BLaER1 treated with 17β-estradiol and CSF1 and Interleukin-3, amounts not matched to agents 10 nM and 100 nM (cell line): Measurements from ENCODE around the gene TMC6.

Source experiments
- H3K27ac ChIP-seq, 11 experiments: shearing (Covaris generic); formaldehyde crosslinking; 2 replicates each; pipeline ENCODE4 v1.8.1; 2022
- H3K27me3 ChIP-seq, 11 experiments: shearing (Covaris generic); formaldehyde crosslinking; 2 replicates each; pipeline ENCODE4 v1.8.1; 2022
- H3K36me3 ChIP-seq, 11 experiments: shearing (Covaris generic); formaldehyde crosslinking; 2 replicates each; pipeline ENCODE4 v1.8.1; 2022
- H3K4me1 ChIP-seq, 10 experiments: shearing (Covaris generic); formaldehyde crosslinking; 2 replicates each; pipeline ENCODE4 v1.8.1; 2022
- H3K4me2 ChIP-seq, 11 experiments: shearing (Covaris generic); formaldehyde crosslinking; 2 replicates each; pipeline ENCODE4 v1.8.1; 2022
- H3K4me3 ChIP-seq, 10 experiments: shearing (Covaris generic); formaldehyde crosslinking; 2 replicates each; pipeline ENCODE4 v1.8.1; 2022
- H3K9ac ChIP-seq, 11 experiments: shearing (Covaris generic); formaldehyde crosslinking; 2 replicates each; pipeline ENCODE4 v1.8.1; 2022
- H3K9me3 ChIP-seq, 11 experiments: shearing (Covaris generic); formaldehyde crosslinking; replicated peaks in 1 of 11; 2 replicates each; pipeline ENCODE4 v1.8.1; 2022
- H4K20me1 ChIP-seq, 11 experiments: shearing (Covaris generic); formaldehyde crosslinking; 2 replicates each; pipeline ENCODE4 v1.8.1; 2022
- Cebpa-rat ChIP-seq, 11 experiments: shearing (Covaris generic); IDR thresholded peaks; 2 replicates each; pipeline ENCODE4 v1.8.1; 2022

The TMC6 gene

DNA sequence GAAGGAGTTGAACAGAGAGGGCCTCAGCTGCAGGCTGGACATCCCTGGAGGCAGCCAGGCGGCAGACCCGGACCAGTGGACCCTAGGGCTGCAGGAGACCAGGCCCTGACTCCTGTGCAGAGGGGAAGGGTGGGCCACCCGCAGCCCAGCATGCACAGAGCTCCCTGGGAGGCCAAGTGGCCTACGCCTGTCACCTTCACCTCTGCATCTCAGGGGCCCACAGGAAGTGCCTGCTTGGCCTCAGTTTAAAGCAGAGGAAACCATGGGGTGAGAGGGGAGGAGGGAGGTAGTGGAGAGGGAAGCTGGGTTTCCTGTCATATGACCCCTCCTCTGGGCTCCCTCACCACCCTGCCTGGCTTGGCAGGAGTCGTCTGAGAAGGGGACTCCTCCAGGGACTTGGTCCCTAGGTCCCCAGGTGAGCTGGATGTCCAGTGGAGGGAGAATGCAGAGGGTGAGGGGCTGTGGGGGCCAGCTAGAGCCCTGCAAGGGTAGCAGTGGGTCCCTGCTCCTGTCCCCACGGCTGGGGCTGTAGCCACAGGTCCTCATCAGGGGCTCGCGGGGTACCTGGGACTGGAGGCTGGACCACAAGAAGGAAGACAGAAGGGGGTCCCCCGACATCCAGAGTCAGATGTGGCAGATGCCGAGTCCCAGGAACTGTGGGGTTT is 2.0 kb upstream of the TMC6 start, which contains the start of gene TMC8:
TSS of gene TMC8 (plus strand) at position 335 of the 665 bp plus-strand sequence. CDS start 818 bp downstream, outside the sequence.
- peaks cover 0 to 54% (median 33%) of the 10 kb centered on the region in 11 experiments; a peak in 17 of 22 replicates for H4K20me1 ChIP-seq
- H3K27me3 ChIP-seq, result no peaks in the 10 kb centered on the region
- H3K9ac ChIP-seq, result peak within 1 kb of the TSS; percentile 70 to 95 (median 89)
- H3K4me3 ChIP-seq, result peak within 1 kb of the TSS; percentile 60 to 94 (median 83)
- peak within 1 kb of the TSS; percentile 61 to 95 (median 89) for H3K27ac ChIP-seq
- H3K4me1 ChIP-seq, result peaks cover 74 to 93% (median 84%) of the 10 kb centered on the region in 10 experiments
- peaks cover 9 to 41% (median 20%) of the 10 kb centered on the region in 11 experiments; a peak in 21 of 22 replicates for H3K36me3 ChIP-seq
- H3K9me3 ChIP-seq, result no peaks in the 10 kb centered on the region
- no peak for TF ChIP-seq Cebpa-rat (IDR thresholded peaks at IDR 0.05)
- H3K4me2 ChIP-seq, result peak within 1 kb of the TSS; percentile 94 to 100 (median 99)

DNA sequence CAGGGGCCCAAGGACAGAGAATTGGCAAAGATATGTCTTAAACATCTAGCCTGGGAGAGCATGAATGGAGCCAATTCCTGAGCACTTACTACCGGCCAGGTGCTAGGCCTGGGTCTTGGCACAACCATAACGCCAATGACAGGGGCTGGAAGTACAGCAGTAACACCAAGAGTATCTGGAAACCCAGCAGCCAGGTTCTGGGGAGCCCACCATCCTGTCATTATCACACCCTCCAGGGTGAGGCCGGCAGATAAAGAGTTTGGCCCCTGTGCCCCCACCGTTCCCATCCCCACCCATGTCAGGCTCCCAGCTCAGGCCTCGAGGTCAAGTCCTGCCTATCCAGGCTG is 1.5 kb upstream of the TMC6 start:
- Histone ChIP-seq H3K27me3 (no peaks in the 10 kb centered on the region), H4K20me1 (peaks cover 0 to 54% (median 30%) of the 10 kb centered on the region in 11 experiments; a peak in 17 of 22 replicates), H3K4me1 (peaks cover 74 to 93% (median 85%) of the 10 kb centered on the region in 10 experiments), H3K4me3 (peak overlapping the region; percentile 60 to 92 (median 74); a peak in 18 of 20 replicates), H3K4me2 (peak overlapping the region; percentile 94 to 100 (median 99)), H3K36me3 (peaks cover 6 to 41% (median 19%) of the 10 kb centered on the region in 11 experiments; a peak in 21 of 22 replicates), H3K27ac (peak overlapping the region; percentile 45 to 95 (median 89); a peak in 21 of 22 replicates), H3K9ac (peak overlapping the region; percentile 70 to 95 (median 89)), H3K9me3 (no peaks in the 10 kb centered on the region)
- no peak for TF ChIP-seq Cebpa-rat (IDR thresholded peaks at IDR 0.05)

DNA sequence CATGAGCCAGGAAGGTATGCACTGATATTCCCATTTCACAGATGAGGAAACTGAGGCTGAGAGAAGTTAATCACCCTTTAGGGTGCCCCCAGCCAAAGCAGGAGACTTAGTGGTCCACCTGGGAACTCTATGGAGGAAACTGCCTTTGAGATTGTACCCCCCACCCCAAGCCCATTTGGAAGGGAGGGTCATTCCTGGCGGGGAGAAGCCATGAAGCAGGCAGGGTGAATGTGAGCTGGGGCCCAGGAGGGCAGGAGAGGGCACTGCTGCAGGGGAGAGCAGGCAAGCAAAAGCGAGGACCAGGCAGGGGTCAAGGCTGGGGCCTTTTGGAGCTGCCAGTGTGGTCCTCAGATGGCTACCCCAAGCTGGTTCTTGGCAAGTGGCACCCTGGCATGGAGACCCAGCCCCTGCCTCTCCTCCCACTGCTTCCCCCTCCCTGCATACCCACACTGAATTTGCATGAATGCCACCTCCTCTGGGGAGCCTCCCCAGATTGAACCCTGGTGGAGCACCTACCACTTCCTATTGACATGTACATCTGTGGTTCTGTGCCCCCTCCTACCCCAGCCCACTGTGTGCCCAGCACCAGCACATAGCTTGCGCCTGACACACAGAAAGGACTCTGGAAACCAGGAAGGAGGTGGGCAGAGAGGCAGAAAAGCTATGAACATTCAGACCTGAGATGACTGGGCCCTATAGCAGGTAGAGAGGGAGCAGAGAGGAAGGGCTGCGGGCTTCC is 965 bp upstream of the TMC6 start:
- TF ChIP-seq Cebpa-rat (IDR thresholded peaks at IDR 0.05), result no peak
- Histone ChIP-seq H3K4me1 (peaks cover 74 to 93% (median 85%) of the 10 kb centered on the region in 10 experiments), H3K27ac (peak overlapping the region; percentile 45 to 95 (median 89); a peak in 21 of 22 replicates), H3K36me3 (peaks cover under 1 to 41% (median 14%) of the 10 kb centered on the region in 11 experiments; a peak in 19 of 22 replicates), H3K4me2 (peak overlapping the region; percentile 94 to 100 (median 99)), H3K9me3 (no peaks in the 10 kb centered on the region), H3K9ac (peak overlapping the region; percentile 70 to 95 (median 89); a peak in 21 of 22 replicates), H3K4me3 (peak overlapping the region; percentile 70 to 94 (median 88); a peak in 15 of 20 replicates), H3K27me3 (no peaks in the 10 kb centered on the region), H4K20me1 (peaks cover 0 to 54% (median 25%) of the 10 kb centered on the region in 11 experiments; a peak in 17 of 22 replicates)

DNA sequence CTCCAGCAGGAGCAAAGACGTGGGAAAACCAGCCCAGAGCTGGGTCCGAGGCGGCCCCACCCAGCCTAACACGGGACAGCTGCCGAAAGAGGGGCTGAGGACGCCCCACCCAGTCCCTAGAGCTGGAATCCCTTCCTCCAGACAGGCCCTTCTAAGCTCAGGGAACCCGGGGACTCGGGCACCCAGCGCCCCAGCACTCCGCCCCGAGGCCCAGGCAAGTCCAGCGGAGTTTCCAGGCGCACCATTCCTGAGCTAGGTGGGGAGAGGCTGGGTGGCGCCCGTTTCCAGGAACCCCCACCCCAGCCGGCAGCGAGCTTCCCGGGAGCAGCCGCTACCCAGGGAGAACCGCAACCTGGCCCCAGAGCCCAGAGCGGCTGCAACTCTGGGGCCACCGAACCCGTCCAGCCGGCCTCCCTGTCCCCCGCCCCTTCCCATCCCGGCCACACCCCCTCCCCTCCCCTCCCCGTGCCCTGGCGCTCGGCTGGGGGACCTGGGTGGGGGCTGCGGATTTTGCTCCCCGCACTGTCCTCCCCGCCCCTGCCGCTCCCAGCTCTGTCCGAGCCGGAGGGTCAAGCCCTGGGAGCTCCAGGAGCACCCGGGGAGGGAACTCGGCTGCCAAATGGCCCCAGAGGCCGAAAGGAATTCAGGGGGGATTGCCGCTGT is 536 bp downstream of the TMC6 start:
- Histone ChIP-seq H3K27me3 (no peaks in the 10 kb centered on the region), H4K20me1 (peaks cover 10 to 54% (median 22%) of the 10 kb centered on the region in 11 experiments), H3K9ac (peak overlapping the region; percentile 84 to 95 (median 91)), H3K27ac (peak overlapping the region; percentile 85 to 95 (median 89)), H3K4me2 (peak overlapping the region; percentile 94 to 100 (median 99)), H3K4me1 (peaks cover 74 to 91% (median 84%) of the 10 kb centered on the region in 10 experiments), H3K9me3 (no peaks in the 10 kb centered on the region), H3K4me3 (peak overlapping the region; percentile 70 to 94 (median 88)), H3K36me3 (peaks cover 12 to 41% (median 25%) of the 10 kb centered on the region in 11 experiments)
- TF ChIP-seq Cebpa-rat (IDR thresholded peaks at IDR 0.05), result no peak

DNA sequence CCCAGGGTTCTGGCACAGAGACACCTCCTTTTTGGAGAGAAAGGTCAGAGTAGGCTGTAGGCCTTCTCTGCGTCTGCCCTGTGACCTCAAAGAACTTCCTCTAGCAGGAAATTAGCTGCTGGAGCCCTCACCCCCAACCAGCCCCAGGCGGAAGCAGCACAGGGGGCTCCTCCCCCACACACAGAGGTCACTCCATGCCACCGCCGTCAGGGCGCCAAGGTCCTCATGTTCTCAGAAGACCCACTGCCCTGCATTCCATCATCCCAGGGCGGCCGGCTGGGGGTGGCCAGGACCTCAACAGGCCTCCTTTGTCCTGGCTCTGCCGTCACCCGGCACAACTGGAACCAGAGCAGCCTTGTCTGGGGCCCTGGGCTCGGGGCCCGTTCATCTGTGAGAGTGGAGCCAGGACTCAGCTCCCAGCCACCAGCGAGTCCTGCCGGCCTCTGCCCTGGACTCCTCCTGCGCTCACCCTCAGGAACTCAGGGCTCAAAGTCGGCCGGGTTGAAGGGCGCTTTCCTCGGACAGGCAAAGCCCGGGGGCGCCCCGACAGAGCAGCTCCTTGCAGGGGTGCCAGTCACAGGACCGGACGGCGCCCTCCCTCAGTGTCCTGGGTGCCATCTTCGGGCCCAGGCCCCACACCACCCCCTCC is 1.2 kb downstream of the TMC6 start:
- Histone ChIP-seq H3K4me1 (peaks cover 74 to 91% (median 84%) of the 10 kb centered on the region in 10 experiments), H3K36me3 (peaks cover 18 to 42% (median 31%) of the 10 kb centered on the region in 11 experiments), H3K4me2 (peak overlapping the region; percentile 94 to 100 (median 99)), H3K27me3 (no peaks in the 10 kb centered on the region), H3K27ac (peak overlapping the region; percentile 85 to 95 (median 89)), H3K9me3 (no peaks in the 10 kb centered on the region), H3K4me3 (peak overlapping the region; percentile 70 to 94 (median 88)), H3K9ac (peak overlapping the region; percentile 84 to 95 (median 91)), H4K20me1 (peaks cover 16 to 54% (median 25%) of the 10 kb centered on the region in 11 experiments)
- no peak for TF ChIP-seq Cebpa-rat (IDR thresholded peaks at IDR 0.05)

DNA sequence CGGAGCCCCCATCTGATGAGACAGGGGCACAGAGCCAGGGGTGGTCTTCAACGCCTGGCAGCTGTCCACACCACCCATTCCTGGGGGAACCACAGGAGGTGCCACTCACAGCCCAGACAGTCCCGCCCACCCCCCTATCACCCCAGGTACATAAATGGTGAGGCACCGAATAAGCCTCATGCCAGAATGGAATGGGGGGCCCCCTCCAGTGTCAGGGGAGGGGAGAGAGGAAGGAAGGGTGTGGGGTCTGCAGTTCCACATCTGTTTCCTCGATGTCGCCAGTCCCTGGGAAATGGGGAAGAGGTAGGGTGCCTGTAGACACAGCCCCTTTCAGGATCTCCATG is 1.7 kb downstream of the TMC6 start:
- H3K9me3 ChIP-seq, result no peaks in the 10 kb centered on the region
- H3K27ac ChIP-seq, result peak overlapping the region; percentile 85 to 95 (median 89); a peak in 21 of 22 replicates
- peaks cover 23 to 45% (median 36%) of the 10 kb centered on the region in 11 experiments for H3K36me3 ChIP-seq
- H3K9ac ChIP-seq, result peak overlapping the region; percentile 84 to 95 (median 91); a peak in 21 of 22 replicates
- H4K20me1 ChIP-seq, result peaks cover 21 to 54% (median 30%) of the 10 kb centered on the region in 11 experiments
- peak overlapping the region; percentile 94 to 100 (median 99) for H3K4me2 ChIP-seq
- peaks cover 77 to 91% (median 84%) of the 10 kb centered on the region in 10 experiments for H3K4me1 ChIP-seq
- no peak for TF ChIP-seq Cebpa-rat (IDR thresholded peaks at IDR 0.05)
- H3K4me3 ChIP-seq, result peak overlapping the region; percentile 70 to 94 (median 88)
- no peaks in the 10 kb centered on the region for H3K27me3 ChIP-seq

DNA sequence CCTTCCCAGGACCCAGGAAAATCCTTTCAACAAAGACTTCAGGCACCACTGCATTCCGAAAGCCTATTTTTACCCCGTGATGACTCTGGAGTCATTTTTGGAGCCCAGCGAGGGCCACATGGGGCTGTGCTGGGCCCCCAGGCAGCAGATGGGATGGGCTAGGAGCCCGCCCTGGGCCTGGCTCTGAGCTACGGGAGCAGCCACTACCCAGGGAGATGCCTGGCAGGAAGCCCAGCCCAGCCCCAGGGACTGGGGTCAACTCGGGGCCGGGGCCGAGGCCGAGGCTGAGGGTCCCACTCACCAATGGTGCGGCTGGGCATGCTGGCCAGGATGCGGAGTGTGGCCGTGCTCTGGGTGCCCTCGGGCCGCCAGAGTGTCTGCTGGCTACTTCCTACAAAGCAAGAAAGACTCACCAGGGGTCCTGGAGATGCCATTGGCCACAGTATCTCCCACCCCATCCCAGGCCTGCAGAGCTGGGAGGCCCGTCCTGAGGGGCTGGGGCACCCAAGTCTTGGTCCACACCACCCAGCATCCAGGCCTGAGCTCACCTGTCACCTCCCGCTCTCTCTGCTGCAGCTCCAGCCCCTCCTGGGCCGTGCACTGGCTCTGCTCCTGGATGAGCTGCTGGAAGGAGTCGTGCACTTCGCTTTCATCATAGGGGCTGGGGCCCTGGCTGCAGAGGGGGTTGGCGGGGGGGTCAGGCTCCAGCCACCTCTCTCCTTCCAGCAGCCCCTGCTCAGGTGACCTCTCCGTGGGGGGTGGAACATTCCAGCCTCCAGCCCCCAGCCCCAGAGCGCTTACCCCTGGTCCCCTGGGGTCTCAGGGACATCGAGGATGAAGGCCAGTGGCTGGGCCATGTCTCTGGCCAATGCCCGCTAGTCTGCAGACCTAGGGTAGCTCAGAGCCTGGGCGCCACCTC is 2.3 kb downstream of the TMC6 start:
- Histone ChIP-seq H3K9me3 (no peaks in the 10 kb centered on the region), H3K4me3 (peak overlapping the region; percentile 70 to 94 (median 88)), H3K4me2 (peak overlapping the region; percentile 94 to 100 (median 99)), H3K27me3 (no peaks in the 10 kb centered on the region), H3K36me3 (peaks cover 29 to 51% (median 42%) of the 10 kb centered on the region in 11 experiments), H3K9ac (peak overlapping the region; percentile 84 to 95 (median 91)), H3K4me1 (peaks cover 83 to 91% (median 85%) of the 10 kb centered on the region in 10 experiments), H4K20me1 (peaks cover 27 to 58% (median 37%) of the 10 kb centered on the region in 11 experiments), H3K27ac (peak overlapping the region; percentile 85 to 95 (median 89); a peak in 21 of 22 replicates)
- TF ChIP-seq Cebpa-rat (IDR thresholded peaks at IDR 0.05), result no peak
